ENCODE data around the gene STMP1.
"Not testable (repeated sequence)": the region's sequence is repeated elsewhere in the genome, so short reads cannot be mapped to it uniquely, and the experiment has no call there.

The STMP1 gene

DNA sequence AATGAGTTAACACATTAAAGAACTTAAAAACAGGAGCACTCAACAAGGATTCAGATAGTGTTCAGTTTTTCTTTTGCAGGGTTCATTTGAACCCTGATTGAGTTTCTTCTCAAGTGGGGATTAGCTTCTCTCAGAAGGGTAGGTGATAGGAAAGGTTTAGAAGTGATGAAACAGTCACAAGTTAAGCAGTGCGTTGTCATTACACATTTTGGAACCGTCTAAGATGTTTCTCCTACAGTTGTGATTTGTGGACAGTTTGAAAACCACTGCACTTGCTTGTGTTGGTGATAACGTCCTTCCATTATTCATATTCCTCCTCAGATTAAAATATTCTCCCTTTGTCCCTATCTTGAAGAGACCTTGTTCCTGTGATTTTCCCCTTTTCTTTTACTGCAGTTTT lies 2.7 kb downstream of the STMP1 start:
- no peak for DNase-seq

GRCh38 chr7:135666156-135666555 lies 3.8 kb downstream of the STMP1 start:
- DNase-seq = no peak

DNA sequence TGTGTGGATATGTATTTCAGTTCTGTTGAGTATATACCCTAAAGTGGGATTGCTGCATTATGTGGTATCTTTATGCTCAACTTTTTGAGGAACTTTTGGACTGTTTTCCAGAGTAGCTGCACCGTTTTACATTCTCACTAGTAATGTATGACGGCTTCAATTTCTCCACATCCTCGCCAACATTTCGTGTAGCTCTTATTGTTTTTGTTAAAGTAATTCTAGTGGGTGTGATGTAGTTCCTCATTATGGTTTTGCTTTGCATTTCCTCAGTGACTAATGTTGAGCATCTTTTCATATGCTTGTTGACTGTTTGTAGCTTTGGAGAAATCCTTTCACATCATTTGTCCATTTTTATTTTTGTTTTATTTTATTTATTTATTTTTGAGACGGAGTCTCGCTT lies 4.5 kb downstream of the STMP1 start:
- DNase-seq = no peak

DNA sequence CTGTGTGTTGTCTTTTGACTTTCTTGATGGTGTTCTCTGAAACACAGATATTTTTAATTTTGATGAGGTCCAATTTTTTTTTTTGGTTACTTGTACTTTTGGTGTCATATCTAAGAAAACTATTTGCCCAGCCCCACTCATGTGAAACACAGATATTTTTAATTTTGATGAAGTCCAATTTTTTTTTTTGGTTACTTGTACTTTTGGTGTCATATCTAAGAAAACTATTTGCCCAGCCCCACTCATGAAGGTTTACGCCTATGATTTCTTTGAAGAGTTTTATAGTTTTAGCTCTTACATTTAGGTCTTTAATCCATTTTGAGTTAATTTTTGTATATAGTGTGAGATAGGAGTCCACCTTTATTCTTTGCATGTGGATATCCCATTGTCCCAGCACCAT lies 5.3 kb downstream of the STMP1 start:
- not testable (repeated sequence) for DNase-seq

GRCh38 chr7:135668852-135669395 lies 6.6 kb downstream of the STMP1 start:
- DNase-seq = not testable (repeated sequence)

GRCh38 chr7:135669774-135670173 lies 7.5 kb downstream of the STMP1 start:
- DNase-seq = no peak

DNA sequence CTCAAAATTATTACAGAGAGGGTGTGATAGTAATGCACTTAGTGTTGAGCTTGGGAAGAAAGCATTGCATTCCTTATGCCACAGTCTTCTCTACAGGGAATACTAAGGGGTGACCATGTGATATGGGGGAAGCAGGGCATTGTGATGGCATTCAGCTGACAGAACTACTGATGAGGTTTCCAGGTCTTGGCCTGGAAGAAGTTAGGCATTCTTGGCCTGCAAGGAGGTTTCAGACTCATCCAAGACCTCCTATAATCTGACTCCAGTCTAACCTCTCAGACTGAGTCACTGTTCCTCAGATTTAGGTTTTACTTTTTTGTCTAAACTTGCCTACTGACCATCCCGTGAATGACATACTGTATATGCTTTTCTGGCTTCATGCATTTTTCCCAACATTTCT lies 7.9 kb downstream of the STMP1 start:
- DNase-seq = peak; percentile 76

DNA sequence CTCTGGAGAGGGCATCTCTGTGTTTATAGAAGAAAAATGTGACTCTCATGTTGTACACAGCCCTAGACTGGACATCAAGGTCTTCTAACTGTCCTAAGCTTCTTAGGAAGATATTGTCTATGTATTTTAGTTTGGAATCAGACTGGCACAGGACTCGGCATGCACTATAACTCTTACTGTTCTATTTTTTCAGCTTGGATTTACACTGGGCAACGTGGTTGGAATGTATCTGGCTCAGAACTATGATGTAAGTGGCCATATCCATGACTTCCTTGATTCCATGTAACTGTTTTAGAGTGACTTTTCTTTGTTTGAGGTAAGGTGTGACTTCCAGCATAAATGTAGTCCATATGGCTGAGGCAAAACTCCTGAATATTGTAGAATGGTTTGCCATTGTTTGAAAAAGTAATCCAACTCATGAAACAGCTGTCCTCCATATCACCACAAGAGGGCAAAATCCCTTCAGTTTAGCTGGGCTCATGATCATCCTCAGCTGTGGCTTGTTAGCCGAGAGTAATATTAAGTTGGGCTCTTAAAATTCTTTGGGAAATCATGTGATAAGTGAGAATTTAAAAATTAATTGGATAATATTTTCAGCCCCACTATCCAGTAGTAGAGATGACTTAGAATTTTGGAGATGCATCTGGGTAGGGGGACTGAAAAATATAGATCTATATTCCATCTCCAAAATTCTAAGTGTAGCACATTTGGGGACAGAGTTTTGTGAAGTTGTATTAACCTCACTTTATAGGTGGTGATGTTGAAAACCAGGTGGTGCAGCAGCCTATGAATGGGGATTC lies 10.4 kb downstream of the STMP1 start:
- DNase-seq = peak; percentile 72

GRCh38 chr7:135673360-135673706 lies 11.0 kb downstream of the STMP1 start:
- peak; percentile 87 for DNase-seq

DNA sequence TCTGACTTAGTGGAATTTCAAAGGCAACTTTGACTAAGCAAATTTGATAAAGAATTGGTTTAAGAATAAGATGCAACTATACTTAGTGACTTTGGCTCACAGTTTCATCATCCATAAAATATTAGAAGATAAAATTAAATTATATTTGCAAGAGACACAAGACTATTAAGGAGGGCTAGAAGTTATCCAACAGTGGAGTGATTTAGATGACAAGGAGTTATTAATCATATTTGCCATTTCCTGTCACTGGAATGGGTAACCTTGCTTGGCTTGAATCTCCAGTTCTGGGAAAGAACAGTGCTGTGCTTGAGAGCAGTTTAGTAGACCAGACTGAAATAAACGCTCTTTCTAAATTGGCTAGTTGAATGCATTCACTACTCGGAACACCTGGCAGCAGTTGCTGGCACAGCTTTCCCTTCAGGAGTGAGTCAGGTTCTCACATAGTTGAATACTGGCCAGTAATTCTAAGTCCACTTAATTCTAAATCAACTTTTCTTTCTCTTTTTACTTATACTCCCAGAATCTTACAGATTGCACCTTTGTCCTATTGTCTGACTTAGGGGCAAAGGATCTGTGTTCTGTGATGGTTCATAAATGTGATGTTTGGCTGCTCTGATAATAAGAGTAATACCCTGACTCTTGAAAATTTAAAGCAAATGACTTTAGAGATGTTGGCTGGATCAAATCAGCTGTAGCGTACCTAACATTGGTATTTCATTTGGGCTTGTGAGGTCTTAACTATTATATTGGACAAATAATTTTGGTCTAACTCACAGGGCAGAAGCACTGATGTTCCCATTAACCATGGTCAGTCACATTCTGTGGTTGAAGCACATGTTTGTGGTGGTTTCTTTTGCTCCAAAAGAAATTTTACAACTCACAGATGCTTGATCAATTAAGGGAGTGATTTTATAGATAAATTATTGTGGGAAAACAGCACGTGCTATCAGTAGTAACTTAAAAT lies 16.6 kb downstream of the STMP1 start:
- DNase-seq = peak; percentile 51

DNA sequence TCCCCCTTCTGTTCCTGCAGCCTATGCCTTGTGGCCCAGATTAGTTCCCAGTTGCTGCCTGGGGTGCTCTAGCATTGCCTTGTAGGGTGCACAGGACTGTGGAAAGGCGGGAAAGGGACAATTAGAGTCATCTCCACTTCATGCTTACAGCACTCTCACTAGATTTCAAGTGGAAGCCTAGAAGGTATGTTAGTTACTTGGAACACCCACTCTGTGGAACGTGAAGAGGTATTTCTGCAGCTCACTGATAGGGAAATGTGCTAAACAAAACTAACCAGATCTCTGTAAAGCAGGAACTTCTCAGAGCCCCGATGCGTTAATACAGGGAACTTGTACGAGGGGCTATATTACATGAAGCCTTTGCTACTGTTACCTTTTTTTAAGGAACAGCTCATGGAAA lies 19.4 kb downstream of the STMP1 start:
- no peak for DNase-seq

GRCh38 chr7:135682191-135682590 lies 19.9 kb downstream of the STMP1 start:
- no peak for DNase-seq

GRCh38 chr7:135683609-135684008 lies 21.3 kb downstream of the STMP1 start:
- DNase-seq = no peak

DNA sequence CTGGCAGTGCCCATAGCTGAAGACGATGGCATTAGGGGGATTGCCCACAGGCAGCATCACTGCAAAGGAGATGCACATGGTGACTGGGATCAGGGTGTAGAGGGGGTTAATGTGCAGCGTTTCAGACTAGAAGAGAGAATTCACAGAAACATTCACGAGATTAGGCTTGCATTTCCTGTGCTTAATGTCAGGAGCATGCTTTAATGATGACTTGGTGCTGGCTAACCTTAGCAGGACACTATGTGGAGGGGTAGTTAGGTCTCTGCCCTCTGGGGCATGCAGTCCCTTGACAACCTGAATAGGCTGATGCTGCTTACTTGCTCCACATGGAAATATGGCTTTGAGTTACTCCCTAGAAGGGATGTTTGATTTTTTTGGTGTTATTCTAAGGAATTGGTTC lies 21.8 kb downstream of the STMP1 start:
- DNase-seq = peak; percentile 10

GRCh38 chr7:135684699-135685098 lies 22.4 kb downstream of the STMP1 start:
- DNase-seq = no peak

GRCh38 chr7:135685306-135686084 lies 23.2 kb downstream of the STMP1 start:
- DNase-seq = no peak

DNA sequence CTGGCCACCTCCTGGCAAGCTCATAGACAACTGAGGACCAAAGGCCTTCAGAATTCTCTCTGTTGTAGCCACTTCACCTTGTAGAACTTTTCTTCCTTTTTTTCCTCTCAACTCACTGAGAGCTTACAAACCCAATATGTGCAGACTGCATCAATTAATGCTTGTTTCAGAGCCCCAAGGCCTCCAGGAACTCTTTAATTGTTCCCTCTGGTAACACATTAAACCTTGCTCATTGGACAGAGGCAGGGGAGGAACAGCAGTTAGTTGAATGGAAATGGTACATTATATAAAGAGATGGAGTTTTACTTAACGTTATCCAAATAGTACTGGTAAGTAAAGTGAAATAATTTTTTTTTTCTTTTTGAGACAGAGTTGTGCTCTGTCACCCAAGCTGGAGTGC lies 25.2 kb downstream of the STMP1 start:
- no peak for DNase-seq

GRCh38 chr7:135690566-135690965 lies 28.3 kb downstream of the STMP1 start:
- peak; percentile 75 for DNase-seq

DNA sequence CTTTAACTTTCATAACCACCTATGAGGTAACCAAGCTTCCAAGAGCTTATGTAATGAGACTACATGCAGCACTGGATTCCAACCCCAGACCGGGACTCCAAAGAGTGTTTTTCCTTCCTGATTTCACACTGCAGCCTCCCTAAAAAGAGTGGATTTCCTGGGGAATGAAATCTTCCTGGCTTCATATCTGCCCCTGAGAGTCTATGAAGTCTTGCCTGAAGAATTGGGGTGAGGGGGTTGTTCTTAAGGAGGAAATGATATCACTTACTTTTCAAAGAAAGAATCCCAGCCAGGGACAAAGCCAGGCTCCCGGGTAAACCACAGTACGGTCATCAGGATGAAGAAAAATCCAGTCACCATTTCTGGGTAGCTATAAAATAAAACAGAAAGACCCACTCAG lies 29.7 kb downstream of the STMP1 start:
- DNase-seq = no peak

DNA sequence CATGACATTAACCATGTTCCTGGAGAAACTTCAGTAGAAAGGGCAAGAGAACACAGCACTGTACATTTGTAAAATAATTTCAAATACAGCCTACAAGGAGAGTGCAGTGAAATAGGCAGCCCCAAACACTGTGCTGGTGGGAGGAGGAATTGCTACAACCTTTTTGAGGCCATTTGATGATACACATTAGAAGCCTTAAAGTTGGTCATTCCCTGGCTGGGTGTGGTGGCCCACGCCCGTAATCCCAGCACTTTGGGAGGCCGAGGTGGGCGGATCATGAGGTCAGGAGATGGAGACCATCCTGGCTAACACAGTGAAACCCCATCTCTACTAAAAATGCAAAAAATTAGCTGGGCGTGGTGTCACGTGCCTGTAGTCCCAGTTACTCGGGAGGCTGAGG lies 30.3 kb downstream of the STMP1 start:
- not testable (repeated sequence) for DNase-seq

GRCh38 chr7:135693558-135693957 lies 31.2 kb downstream of the STMP1 start:
- no peak for DNase-seq

DNA sequence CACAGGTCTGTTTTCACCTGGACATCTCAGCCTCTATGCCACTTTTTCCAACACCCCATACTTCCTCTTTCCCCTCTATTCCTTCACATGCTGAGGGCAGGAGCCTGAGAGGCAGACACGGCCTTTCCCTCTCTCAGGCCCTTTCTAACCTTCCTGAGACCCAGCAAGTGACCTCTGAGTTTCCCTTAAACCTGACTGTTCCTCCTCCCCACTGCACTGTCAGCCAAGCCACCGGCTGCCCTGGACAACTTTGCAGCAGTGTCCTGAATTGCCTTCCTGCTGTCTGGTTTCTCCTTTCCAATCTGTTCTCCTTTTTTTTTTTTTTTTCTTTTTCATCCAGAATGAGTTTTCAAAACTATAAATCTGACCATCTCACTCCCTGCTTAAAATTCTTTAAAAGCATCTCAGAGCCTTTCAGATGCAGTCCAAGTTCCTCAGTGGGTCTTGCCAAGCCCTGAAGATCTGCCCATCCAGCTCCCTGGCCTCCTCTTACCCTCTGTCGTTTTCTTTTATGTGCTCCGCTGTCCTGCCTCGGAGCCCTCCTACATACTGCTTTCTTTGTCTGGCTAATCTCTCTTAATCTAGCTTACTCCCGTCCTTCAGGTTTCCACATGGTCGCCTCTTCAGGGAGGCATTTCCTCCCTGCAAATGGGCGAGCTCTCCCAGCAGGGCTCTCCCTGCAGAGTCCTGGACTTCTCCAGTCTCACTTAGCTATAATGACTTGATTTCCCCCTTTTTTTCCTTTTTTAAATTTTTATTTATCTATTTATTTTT lies 35.1 kb downstream of the STMP1 start:
- no peak for DNase-seq

Data from HCEC 1CT (cell line).